HTR-8/SVneo (cell line): ENCODE measurements around the gene LCN12.
A peak's percentile ranks its signal among the peaks of the same experiment; 100 is the strongest.

Experiments used
- DNase-seq: peaks from one replicate; pipeline ENCODE4 v3.0.0; 2011; ENCODE audit warnings: low spot score, mixed read lengths; ENCODE audit not compliant: insufficient read length
- FAIRE-seq: peaks from 2 replicates; lab custom pipeline; 2011; peaks lifted over from hg19 to GRCh38; lab: Jason Lieb, UNC

The LCN12 gene

DNA sequence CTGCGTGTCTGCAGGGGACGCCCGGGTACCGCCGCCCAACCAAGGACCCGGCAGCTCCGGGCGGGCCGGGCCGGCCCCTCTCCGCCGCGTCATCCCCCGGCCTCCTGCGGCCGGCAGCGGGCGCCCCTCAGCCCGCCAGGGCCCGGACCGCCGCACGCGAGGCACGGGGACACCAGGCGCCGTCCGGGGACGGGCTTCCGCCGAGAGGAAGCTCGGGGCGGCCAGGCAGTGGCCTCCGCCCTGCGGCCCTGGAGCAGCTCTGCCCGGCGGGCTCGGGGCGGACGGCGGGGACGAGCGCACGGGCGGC is 7.9 kb upstream of the LCN12 start:
- DNase-seq: peak; percentile 36
- no peak for FAIRE-seq

DNA sequence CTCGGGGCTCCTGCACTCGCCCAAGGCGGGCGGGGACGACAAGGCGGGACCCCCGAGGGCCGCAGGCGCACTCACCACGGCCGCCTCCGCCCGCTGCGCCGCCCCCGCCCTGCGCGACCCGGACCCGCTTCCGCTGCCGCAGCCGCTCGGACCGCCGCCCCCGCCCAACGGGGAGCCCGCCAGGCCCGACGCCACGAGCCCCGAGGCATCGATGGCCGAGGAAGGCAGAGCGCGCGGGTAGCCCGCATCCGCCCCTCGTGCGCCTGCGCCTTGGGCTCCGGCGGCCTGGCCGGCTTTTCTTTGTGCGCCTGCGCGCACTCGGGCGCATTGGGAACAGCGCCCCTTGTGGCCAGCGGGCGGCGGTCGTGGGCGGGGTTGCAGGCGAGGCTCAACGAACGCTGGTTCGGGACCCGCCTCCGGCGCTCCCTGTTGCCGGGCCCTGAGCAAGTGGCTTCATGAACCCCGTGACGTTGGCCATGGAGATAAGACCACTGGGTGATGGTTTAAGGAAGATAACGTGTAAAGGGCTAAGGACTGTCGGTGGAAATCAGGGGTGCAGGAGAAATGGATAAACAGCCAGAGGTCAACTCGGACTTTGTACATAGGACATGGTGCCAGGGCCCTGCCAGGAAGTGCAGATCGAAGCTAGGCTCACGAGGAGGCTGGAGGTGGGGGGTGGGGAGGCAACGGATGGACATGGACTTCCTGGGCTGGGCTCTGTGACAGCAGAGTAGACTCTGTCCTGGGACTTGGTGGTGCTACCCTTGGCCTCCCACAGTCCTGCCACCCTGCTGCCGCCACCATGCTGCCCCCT is 7.3 kb upstream of the LCN12 start, which contains the start of the genes C8G and FBXW5:
TSS of gene C8G (plus strand) at position 725 of the 814 bp plus-strand sequence. CDS start at position 803, 78 bp downstream.
TSS of gene FBXW5 (minus strand) at position 220 of the 814 bp plus-strand sequence. CDS start 655 bp downstream, outside the sequence.
- DNase-seq (peak; percentile 95), FAIRE-seq (peak; percentile 89)

DNA sequence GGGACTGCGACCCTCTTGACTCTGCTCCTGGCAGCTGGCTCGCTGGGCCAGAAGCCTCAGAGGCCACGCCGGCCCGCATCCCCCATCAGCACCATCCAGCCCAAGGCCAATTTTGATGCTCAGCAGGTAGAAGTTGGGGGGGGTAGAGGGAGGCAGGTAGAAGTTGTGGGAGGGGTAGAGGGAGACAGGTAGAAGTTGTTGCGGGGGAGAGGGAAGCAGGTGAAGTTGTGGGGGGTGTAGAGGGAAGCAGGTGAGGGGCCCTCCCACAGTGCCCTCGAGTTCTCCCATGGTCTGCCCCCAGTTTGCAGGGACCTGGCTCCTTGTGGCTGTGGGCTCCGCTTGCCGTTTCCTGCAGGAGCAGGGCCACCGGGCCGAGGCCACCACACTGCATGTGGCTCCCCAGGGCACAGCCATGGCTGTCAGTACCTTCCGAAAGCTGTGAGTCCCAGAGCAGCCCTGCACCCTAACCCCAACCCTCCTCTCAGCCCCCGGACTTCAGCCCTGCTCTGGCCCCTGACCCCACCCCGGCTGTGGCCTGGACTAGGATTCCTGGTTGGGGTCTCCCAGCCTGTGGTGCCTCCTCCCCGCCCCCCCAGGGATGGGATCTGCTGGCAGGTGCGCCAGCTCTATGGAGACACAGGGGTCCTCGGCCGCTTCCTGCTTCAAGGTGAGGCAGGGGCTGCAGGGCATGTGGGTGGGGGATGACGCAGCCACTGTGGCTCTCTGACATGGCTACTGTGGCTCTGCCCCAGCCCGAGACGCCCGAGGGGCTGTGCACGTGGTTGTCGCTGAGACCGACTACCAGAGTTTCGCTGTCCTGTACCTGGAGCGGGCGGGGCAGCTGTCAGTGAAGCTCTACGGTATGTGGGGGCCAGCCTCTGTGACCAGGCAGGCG is 6.5 kb upstream of the LCN12 start:
- DNase-seq (no peak), FAIRE-seq (no peak)

DNA sequence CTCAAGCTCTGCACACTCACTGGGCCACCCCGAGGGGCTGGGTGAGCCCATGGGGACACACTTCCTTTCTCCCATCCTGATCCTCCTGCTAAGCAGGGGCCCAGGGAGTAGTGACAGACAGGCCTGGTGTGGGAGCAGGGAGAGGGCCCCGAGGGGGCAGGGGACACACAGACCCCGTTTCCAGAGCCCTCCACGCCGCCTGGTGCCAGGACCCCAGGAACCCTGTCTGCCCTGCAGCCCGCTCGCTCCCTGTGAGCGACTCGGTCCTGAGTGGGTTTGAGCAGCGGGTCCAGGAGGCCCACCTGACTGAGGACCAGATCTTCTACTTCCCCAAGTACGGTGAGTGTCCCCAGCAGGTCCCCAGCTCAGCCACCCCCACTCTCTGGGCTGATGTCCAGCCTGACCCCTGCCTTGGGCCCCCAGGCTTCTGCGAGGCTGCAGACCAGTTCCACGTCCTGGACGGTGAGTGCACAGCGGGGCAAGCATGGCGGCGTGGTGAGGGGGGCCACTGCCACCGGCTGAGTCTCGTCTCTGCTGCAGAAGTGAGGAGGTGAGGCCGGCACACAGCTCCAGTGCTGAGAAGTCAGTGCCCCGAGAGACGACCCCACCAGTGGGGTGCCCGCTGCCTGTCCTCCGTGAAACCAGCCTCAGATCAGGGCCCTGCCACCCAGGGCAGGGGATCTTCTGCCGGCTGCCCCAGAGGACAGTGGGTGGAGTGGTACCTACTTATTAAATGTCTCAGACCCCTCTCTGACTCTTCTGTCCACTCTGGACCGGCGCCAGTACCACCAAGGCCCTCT is 5.6 kb upstream of the LCN12 start:
- no peak for DNase-seq
- FAIRE-seq: no peak

DNA sequence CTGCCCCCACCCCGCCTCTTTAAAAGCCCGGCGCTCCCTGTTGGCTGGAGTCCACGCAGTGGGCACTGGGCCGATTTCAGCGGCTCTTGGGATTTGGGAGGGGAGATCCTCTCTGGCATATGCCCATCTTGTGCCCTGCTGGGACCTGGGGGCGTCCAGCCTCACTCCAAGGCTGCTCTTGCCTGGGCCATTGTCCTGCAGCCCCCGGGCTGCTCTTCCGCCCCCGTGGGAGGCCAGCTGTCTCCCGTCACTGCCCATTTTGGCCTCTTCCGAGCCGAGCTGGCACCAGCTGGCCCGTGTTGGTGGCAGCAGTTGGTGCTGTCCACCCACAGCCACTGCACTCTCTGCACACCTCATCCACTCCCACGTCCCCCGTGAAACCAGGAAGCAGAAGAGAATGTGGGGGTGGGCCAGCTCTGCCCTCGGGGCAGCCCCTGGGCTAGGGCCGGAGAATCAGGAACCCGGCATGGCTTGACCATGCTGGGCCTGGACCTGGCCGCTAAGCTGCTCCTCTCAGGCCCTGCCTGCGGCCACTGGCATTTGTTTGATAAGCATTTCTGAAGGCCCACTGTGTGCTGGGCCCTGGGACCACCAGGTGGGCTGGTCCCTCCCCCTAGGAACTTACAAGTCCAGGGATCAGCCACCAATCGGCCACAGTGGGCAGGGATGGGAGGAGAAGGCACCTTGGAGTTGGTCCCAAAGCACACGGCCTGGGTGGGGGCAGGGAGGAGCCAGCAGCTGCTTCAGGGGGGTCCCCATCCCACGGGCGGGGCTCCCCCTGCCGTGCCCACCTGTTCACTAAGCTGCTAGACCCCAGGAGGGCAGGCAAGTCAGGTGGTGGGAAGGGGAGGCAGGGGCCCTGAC is 4.8 kb upstream of the LCN12 start:
- DNase-seq (no peak), FAIRE-seq (no peak)

DNA sequence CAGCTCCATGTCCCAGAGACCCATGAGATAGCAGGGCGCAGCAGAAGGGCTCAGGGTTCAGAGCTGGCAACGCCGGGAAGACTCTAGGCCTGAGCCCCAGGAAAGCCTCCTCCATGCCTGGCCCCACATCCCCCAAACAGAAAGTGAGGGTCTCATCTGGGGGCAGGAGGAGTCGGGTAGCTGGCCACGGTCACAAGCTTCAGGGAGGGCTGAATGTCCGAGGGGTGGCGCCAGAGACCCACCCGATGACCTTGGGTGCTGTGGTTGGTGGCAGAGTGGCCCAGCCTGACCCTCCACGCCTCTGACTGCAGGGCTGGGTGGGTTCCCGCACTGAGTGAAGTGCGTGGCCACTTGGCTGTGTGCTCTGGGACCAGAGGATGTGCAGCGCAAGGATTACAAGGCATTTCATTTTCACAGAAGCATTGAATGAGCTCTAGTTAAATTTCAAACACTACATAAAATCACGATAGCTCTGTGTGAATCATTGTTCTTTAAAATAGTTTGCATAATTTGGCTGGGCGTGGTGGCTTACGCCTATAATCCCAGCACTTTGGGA is 4.0 kb upstream of the LCN12 start:
- FAIRE-seq (no peak), DNase-seq (peak; percentile 41)

DNA sequence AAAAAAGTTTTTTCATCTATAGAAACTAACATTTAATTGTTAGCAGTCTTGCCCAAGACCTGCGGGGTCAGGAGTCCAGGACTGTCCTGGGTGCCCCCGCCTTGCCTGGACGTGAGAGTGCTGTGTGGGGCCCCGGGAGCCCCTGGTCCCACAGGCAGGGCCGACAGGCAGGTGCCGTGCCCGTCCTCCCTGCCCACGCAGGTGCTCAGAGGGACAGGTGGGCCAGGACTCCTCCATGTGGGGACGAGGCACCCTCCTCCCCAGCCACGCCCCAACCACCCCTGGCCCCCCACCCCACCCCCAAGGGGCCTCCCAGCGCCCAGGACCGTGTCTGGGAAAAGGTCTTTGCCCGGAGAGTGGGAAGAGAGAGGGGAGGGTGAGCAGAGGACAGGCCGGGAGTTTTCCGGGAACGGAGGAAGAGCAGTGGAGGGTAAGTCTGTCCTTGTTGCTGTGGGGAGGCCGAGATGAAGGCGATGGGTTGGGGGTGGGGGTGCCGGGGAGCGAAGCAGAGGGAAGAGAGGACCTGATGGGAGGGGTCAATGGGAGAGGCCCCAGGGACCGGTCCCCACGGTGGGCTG is 2.7 kb upstream of the LCN12 start:
- DNase-seq (peak; percentile 11), FAIRE-seq (no peak)

DNA sequence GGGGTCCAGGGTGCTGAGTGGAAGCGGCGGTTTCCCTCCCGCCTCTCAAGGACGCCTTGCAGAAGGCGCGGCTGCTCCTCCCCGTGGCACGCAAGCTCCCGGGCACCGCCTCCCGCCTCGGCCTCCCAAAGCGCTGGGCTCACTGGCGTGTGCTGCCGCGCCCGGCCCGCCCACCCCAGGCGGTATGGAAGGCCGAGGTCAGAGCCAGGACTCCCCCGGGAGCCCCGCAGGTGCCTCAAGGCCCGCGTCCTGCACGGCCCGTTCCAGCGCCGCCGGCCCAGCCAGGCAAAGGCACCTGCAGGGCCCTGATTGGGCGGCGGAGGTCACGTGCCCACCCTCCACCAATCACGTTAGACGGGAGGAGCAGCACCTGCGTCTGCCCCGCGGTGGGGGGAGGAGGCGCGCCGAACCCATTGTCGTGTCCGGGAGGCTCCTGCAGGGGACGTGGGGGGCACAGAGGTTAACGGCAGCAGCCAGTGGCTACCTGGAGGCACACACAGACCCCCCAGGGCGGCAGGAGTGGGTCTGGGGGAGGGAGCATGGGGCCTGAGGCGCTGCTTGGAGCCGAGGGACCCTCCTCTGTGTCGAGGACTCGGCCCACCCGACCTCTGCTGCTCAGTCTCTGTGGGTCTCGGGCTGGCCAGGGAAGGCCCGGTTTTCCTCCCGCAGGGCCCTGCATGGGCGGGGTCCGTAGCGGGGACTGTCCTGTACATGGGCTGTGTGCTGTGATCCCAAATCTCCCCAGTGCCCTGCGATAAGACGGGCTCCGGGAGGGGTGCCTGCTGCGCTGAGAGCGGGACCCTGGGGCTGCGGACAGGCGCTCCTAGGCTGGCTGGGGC is 2.0 kb upstream of the LCN12 start:
- peak; percentile 81 for FAIRE-seq

DNA sequence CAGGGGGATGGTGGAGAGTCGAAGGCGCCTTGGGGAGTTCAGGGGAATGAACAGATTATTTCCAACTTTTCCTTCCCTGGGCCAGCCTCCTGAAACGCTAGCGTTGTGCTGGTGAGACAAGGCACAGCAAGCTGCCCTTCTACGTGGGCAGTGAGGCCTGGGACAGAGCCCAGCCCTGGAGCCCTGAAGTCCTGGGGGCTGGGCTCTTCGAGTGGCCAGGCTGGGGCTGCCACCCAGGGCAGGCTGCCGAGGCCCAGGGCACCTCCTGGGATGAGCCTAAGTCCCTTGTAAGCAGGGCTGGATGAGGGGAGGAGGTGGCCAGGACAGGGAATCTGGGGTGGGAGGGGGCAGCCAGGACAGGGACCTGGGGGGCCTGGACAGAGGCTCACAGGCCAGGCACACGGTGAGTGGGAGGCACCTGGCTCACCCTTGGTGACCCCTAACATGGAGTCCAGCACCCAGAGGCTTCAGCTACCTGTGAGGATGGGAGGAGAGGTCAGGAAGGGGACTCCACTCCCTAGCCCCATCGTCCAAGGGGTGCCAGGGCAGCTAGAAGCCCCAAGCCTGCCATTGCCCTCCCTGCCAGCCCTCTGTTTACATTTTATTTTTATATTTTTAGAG is 1.3 kb upstream of the LCN12 start:
- no peak for DNase-seq
- no peak for FAIRE-seq

More for the DNA sequence above, 2.0 kb upstream of the LCN12 start:
- DNase-seq: peak; percentile 98

DNA sequence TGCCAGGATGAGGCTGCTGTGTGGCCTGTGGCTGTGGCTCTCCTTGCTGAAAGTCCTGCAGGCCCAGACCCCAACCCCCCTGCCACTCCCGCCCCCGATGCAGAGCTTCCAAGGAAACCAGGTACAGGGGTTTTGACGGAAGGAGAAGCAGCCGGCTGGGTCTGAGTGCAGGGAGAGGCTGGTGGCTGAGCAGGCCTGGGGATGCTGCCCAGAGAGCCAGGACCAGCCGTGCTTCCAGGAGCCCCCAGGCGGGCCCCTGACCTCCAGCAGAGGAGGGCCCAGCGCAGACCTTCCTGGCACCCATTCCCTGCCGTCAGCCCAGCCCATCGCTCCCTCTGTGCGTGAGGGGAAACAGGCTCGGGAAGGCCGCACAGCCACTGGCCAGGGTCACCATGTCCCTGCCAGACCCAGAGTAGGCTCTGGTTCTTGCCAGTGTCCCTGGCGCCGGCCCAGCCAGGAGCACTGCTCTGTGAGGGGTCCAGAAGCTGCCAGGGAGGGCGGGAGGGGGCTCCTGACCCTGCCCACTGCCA is 313 bp downstream of the LCN12 start:
- DNase-seq (no peak), FAIRE-seq (no peak)

DNA sequence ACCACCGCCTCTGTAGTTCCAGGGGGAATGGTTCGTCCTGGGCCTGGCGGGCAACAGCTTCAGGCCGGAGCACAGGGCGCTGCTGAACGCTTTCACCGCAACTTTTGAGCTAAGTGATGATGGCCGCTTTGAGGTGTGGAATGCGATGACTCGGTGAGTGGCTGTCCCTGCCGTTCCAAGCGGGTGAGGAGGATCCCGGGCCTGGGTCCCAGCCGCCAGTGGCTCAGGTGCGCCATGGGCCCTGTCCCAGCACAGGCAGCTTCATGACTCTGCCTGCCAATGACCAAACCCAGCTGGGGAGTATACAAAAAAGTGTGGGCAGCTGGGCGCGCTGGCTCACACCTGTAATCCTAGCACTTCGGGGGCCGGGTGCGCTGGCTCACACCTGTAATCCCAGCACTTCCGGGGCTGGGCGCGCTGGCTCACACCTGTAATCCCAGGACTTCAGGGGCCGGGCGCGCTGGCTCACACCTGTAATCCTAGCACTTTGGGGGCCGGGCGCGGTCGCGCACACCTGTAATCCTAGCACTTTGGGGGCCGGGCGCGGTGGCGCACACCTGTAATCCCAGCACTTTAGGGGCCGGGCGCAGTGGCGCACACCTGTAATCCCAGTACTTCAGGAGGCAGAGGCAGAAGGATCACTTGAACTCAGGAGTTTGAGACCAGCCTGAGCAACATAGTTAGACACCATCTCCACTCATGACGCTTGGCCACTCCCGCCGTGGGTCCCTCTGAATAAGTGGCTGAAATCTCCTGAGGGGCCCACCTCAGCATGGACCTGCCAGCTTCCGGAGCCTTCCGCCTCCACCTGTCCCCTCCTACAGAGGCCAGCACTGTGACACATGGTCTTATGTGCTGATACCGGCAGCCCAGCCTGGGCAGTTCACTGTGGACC is 1.1 kb downstream of the LCN12 start:
- FAIRE-seq (no peak), DNase-seq (no peak)

DNA sequence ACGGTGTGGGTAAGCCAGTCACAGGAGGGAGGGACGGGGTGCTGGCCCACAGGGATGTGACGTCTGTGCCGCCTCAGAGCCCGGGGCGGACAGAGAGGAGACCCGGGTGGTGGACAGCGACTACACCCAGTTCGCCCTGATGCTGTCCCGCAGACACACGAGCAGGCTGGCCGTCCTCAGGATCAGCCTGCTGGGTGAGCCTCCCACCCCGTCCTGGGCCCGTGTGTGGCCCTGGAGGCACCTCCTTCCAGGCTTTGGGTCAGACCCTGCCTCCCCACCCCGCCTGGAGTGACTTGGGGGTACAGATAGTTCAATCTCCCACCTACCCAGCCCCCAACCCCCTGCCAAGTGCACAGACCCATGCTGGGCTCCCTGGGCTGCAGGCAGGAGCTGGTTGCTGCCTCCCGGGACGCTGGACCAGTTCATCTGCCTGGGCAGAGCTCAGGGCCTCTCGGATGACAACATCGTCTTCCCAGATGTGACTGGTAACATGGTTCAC is 1.7 kb downstream of the LCN12 start:
- DNase-seq: no peak

DNA sequence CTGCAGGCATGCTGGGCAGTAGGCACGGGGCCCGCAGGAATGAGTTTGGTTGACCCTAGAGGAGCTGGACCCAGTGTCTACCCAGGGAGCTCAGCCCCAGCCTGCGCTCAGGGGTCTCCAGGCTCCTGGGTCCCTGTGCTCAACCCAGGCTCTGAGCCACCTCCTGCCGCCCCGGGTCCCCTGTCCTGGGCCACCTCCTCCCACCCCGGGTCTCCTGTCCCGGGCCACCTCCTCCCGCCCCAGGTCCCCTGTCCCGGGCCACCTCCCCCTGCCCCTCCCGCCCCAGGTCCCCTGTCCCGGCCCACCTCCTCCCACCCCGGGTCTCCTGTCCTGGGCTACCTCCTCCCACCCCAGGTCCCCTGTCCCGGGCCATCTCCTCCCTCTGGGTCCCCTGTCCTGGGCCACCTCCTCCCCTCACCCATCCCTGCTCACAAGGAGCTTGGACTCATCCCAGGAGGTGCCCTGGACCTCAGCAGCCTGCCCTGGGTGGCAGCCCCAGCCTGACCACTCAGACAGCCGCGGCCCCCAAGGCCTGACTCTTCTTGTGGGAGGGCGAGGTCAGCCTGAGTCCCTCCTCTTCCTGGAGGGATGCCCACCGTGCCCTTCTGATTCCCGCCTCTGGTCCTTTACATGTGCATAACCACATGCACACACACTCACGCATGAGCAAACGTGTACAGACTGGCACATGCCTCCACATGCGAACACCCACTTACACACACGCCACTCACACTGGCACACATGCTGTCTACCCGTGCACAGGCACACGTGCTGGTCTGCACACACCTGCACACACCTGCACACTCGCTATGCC is 2.4 kb downstream of the LCN12 start:
- FAIRE-seq (no peak), DNase-seq (no peak)

More for the DNA sequence above, 1.7 kb downstream of the LCN12 start:
- no peak for FAIRE-seq

DNA sequence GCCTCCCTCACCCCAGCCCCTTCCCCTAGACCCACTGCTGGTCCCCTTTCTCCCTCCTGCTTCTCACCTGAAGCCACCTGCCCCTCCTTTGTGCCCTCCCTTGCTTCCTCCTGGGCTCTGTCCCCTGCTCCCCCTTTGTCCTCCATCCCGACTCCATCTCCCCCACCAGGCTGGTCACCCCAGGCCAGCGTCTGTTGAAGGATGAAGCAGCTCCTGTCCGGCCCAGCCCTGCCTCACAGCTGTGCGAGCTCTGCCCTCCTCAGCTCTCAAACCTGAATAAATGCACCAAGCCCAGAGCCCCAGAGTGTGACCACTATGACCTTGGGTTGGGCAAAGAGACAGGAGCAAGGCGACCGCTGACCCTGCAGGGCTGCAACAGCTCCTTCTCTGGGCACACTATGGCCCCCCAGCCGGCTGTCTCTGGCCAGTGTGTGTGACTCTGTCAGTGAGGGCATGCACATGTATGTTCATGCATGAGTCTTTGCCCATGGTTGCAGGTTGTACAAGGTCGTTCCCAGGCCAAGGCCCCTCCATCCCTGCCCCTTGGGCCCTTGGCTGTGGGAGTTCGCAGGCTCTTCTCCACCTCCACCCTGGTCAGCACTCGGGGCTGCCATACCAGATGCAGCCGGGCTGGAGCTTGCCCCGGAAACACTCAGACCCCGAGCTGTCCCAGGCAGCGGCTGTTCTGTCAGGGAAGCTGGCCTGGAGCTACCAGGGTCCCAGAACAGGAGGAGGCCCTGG is 3.3 kb downstream of the LCN12 start:
- DNase-seq (no peak), FAIRE-seq (no peak)

DNA sequence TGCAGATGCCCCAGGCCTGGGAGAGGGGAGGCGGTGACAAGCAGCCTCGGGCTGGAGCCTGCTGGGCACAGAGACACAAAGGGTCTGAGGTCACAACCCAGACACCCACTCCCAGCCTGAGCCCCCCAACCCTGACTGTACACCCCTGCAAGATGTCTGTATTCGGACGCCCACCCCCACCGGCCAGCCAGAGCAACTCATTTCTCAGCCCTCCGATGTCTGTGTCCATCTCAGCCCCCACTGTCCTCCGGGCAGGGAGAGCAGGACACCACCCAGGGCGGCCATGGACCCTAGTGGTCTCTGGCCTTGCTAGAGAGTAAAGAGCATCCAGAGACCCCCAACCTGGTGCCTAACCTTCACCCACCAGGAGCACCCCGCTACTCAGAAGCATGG is 3.9 kb downstream of the LCN12 start:
- no peak for FAIRE-seq

More for the DNA sequence above, 3.9 kb downstream of the LCN12 start:
- no peak for DNase-seq
